Measurements from ENCODE around the gene RAD51B.

GRCh38 chr14:68172216-68172615, 352.6 kb downstream of the RAD51B start:
- TF ChIP-seq CTCF (IDR thresholded peaks at IDR 0.05) (no peak), POLR2AphosphoS5 (IDR thresholded peaks at IDR 0.05) (no peak), POLR2A (IDR thresholded peaks at IDR 0.05) (no peak)
